ENCODE data around the gene LEO1. TPM values are rescaled to one million over a fixed set of nuclear protein-coding genes. Genes with fewer than 3 reads are reported as not detected.

Gene LEO1
- total RNA-seq, 1 donor from 2014 or later, result 25.5 TPM

DNA sequence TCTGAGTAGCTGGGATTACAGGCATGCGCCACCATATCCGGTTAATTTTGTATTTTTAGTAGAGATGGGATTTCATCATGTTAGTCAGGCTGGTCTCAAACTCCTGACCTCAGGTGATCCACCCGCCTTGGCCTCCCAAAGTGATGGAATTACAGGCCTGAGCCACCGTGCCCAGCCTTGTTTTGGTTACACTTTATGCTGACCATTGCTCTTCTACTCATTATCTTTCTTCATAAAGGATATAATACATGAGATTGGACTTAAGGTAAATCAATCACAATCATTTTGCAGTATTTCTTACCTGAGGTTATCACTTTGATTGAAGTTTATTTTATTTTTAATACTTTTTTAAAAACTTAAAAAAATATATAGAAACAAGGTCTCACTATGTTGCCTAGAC is 2.2 kb upstream of the LEO1 start:
- Mint-ChIP-seq H3K4me3 (ENCODE audit: unreplicated experiment) (no peak overlapping the region), H3K27me3 (ENCODE audit: unreplicated experiment) (peaks cover 7% of the 10 kb centered on the region), H3K9me3 (ENCODE audit: unreplicated experiment) (no peaks in the 10 kb centered on the region), H3K36me3 (ENCODE audit: low read depth, unreplicated experiment) (no peaks in the 10 kb centered on the region), H3K4me1 (ENCODE audit: unreplicated experiment) (peaks cover 13% of the 10 kb centered on the region), H3K27ac (ENCODE audit: unreplicated experiment) (no peak overlapping the region)
- TF ChIP-seq, protein P1, sequence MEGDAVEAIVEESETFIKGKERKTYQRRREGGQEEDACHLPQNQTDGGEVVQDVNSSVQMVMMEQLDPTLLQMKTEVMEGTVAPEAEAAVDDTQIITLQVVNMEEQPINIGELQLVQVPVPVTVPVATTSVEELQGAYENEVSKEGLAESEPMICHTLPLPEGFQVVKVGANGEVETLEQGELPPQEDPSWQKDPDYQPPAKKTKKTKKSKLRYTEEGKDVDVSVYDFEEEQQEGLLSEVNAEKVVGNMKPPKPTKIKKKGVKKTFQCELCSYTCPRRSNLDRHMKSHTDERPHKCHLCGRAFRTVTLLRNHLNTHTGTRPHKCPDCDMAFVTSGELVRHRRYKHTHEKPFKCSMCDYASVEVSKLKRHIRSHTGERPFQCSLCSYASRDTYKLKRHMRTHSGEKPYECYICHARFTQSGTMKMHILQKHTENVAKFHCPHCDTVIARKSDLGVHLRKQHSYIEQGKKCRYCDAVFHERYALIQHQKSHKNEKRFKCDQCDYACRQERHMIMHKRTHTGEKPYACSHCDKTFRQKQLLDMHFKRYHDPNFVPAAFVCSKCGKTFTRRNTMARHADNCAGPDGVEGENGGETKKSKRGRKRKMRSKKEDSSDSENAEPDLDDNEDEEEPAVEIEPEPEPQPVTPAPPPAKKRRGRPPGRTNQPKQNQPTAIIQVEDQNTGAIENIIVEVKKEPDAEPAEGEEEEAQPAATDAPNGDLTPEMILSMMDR (IDR thresholded peaks at IDR 0.05; ENCODE audit: unreplicated experiment), result no peak
- no peak for DNase-seq (ENCODE audit: low spot score)

DNA sequence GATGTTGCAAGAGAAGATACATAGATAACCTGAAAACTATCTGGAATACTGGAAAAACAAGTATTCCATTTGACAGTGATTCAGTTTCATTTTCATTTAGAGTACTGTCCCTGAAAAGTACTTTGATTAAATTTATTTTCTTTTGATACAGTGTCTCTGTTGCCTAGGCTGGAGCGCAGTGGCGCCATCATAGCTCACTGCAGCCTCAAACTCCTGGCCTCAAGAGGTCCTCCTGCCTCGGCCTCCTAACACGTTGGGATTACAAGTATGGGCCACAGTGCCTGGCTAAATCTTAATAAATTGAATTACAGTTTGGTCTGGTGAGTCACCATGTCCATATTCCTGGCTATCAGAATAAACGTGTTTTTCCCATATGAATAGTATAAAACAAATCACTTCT is 1.6 kb upstream of the LEO1 start:
- H3K4me1 Mint-ChIP-seq (ENCODE audit: unreplicated experiment), result peaks cover 13% of the 10 kb centered on the region
- TF ChIP-seq, protein P1 (IDR thresholded peaks at IDR 0.05; ENCODE audit: unreplicated experiment), result no peak
- no peaks in the 10 kb centered on the region for H3K9me3 Mint-ChIP-seq (ENCODE audit: unreplicated experiment)
- H3K4me3 Mint-ChIP-seq (ENCODE audit: unreplicated experiment), result no peak overlapping the region
- no peaks in the 10 kb centered on the region for H3K36me3 Mint-ChIP-seq (ENCODE audit: low read depth, unreplicated experiment)
- DNase-seq (ENCODE audit: low spot score), result no peak
- no peak overlapping the region for H3K27ac Mint-ChIP-seq (ENCODE audit: unreplicated experiment)
- H3K27me3 Mint-ChIP-seq (ENCODE audit: unreplicated experiment), result peaks cover 7% of the 10 kb centered on the region

DNA sequence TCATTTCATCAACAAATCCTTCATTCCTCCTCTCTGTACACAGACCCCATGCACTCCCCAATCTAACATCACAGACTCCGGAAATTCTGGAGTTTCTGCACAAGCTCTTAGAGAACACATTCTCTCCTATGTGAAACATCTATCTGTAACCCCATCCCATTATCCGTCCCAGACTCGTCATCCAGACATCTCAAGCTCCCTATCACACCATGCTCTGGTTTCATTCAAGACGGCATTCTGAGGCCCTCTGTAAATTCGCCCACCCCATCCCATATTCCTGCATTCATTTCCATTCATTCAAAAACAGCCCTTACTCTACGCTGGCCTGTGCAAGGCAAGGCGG is 575 bp downstream of the LEO1 start:
- peaks cover 13% of the 10 kb centered on the region for H3K4me1 Mint-ChIP-seq (ENCODE audit: unreplicated experiment)
- H3K36me3 Mint-ChIP-seq (ENCODE audit: low read depth, unreplicated experiment), result peaks cover 12% of the 10 kb centered on the region
- no peaks in the 10 kb centered on the region for H3K9me3 Mint-ChIP-seq (ENCODE audit: unreplicated experiment)
- H3K4me3 Mint-ChIP-seq (ENCODE audit: unreplicated experiment), result peak overlapping the region; percentile 96
- H3K27me3 Mint-ChIP-seq (ENCODE audit: unreplicated experiment), result peaks cover 7% of the 10 kb centered on the region
- peak overlapping the region; percentile 97 for H3K27ac Mint-ChIP-seq (ENCODE audit: unreplicated experiment)
- TF ChIP-seq, protein P1 (IDR thresholded peaks at IDR 0.05; ENCODE audit: unreplicated experiment), result no peak
- DNase-seq (ENCODE audit: low spot score), result no peak

DNA sequence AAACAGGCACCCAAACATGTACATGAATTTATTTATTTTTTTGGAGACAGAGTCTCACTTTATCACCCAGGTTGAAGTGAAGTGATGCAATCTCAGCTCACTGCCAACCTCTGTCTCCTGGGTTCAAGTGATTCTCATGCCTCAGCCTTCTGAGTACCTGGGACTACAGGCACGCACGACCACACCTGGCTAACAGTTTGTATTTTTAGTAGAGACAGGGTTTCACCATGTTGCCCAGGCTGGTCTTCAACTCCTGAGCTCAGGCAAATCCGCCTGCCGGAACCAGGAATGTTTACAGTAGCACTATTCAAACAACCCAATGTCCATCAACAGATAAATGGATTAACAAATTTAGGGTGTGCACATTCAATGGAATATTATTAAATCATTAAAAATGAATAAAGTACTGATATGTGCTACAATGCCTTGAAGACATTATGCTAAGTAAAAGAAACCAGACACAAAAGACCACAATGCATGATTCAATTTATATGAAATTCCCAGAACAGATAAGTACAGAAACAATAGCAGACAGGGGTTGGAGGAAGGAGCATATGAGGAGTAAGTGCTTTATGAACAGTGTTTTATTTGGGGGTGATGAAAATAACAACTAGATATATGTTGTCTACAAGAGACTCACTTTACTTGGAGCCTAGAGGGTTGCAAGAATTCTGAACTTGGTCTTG is 1.3 kb downstream of the LEO1 start:
- H3K4me3 Mint-ChIP-seq (ENCODE audit: unreplicated experiment), result peak overlapping the region; percentile 96
- TF ChIP-seq, protein P1 (IDR thresholded peaks at IDR 0.05; ENCODE audit: unreplicated experiment), result no peak
- peaks cover 13% of the 10 kb centered on the region for H3K4me1 Mint-ChIP-seq (ENCODE audit: unreplicated experiment)
- no peak for DNase-seq (ENCODE audit: low spot score)
- H3K9me3 Mint-ChIP-seq (ENCODE audit: unreplicated experiment), result no peaks in the 10 kb centered on the region
- peaks cover 15% of the 10 kb centered on the region for H3K36me3 Mint-ChIP-seq (ENCODE audit: low read depth, unreplicated experiment)
- peaks cover 7% of the 10 kb centered on the region for H3K27me3 Mint-ChIP-seq (ENCODE audit: unreplicated experiment)
- no peak overlapping the region for H3K27ac Mint-ChIP-seq (ENCODE audit: unreplicated experiment)

DNA sequence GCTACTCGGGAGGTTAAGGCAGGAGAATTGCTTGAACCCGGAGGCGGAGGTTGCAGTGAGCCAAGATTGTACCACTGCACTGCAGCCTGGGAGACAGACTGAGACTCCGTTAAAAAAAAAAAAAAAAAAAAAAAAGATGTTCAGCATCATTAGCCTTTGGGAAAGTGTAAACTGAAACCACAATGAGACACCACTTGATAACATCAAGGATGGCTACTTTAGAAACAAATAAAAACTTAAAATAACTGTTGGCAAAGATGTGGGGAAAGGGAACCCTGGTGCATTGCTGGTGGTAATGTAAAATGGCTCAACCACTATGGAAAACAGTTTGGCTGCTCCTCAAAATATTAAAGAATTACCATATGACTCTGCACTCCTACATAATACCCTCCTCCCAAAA is 1.9 kb downstream of the LEO1 start:
- Mint-ChIP-seq H3K27me3 (ENCODE audit: unreplicated experiment) (peaks cover 7% of the 10 kb centered on the region), H3K27ac (ENCODE audit: unreplicated experiment) (no peak overlapping the region), H3K36me3 (ENCODE audit: low read depth, unreplicated experiment) (peaks cover 15% of the 10 kb centered on the region), H3K4me1 (ENCODE audit: unreplicated experiment) (peaks cover 13% of the 10 kb centered on the region), H3K4me3 (ENCODE audit: unreplicated experiment) (no peak overlapping the region), H3K9me3 (ENCODE audit: unreplicated experiment) (no peaks in the 10 kb centered on the region)
- no peak for DNase-seq (ENCODE audit: low spot score)
- TF ChIP-seq, protein P1 (IDR thresholded peaks at IDR 0.05; ENCODE audit: unreplicated experiment), result no peak
